ENCODE measurements around the gene FKBP15.
"Not testable (repeated sequence)": the region's sequence is repeated elsewhere in the genome, so short reads cannot be mapped to it uniquely, and the experiment has no call there.

Gene FKBP15

GRCh38 chr9:113154471-113154870 lies 66.6 kb downstream of the FKBP15 start:
- Histone ChIP-seq H3K27me3 (no peaks in the 10 kb centered on the region), H3K4me3 (no peak overlapping the region), H3K27ac (peak overlapping the region in 1 of 2 donors; percentile 26), H3K36me3 (peaks cover 13 to 27% (median 22%) of the 10 kb centered on the region in 3 donors), H3K9me3 (no peaks in the 10 kb centered on the region), H3K4me1 (peaks cover 0 to 28% (median 12%) of the 10 kb centered on the region in 4 donors)
- TF ChIP-seq CTCF (IDR thresholded peaks at IDR 0.05) = no peak
- peak in 1 of 2 donors; percentile 38 for DNase-seq
- intact Hi-C loops (cut with DNase I; ENCODE audit: low total_unique reads) = no loop called here

GRCh38 chr9:113153599-113153998 lies 67.5 kb downstream of the FKBP15 start:
- intact Hi-C loops (cut with DNase I; ENCODE audit: low total_unique reads) = no loop called here
- no peak overlapping the region for H3K27ac ChIP-seq
- no peak overlapping the region for H3K4me3 ChIP-seq
- no peaks in the 10 kb centered on the region for H3K27me3 ChIP-seq
- H3K36me3 ChIP-seq = peaks cover 9 to 19% (median 16%) of the 10 kb centered on the region in 3 donors
- H3K9me3 ChIP-seq = no peaks in the 10 kb centered on the region
- no peak for TF ChIP-seq CTCF (IDR thresholded peaks at IDR 0.05)
- peaks cover 0 to 28% (median 12%) of the 10 kb centered on the region in 4 donors for H3K4me1 ChIP-seq
- DNase-seq = no peak

- no peak for DNase-seq
- intact Hi-C loops (cut with DNase I; ENCODE audit: low total_unique reads) = no loop called here
- H3K9me3 ChIP-seq = no peaks in the 10 kb centered on the region
- peak overlapping the region; percentile 79 to 95 for H3K4me3 ChIP-seq
- no peaks in the 10 kb centered on the region for H3K27me3 ChIP-seq
- peaks cover 0 to 28% (median 12%) of the 10 kb centered on the region in 4 donors for H3K4me1 ChIP-seq
- no peak overlapping the region for H3K27ac ChIP-seq
- peaks cover under 1 to 10% (median 8%) of the 10 kb centered on the region in 3 donors for H3K36me3 ChIP-seq
- TF ChIP-seq CTCF (IDR thresholded peaks at IDR 0.05) = no peak
These were observed 68.4 kb downstream of the FKBP15 start for GRCh38 chr9:113152699-113153098.

GRCh38 chr9:113151696-113152630 lies 69.1 kb downstream of the FKBP15 start:
- peaks cover 0 to 2% (median under 1%) of the 10 kb centered on the region in 3 donors for H3K36me3 ChIP-seq
- H3K9me3 ChIP-seq = no peaks in the 10 kb centered on the region
- no peak for TF ChIP-seq CTCF (IDR thresholded peaks at IDR 0.05)
- H3K4me3 ChIP-seq = peak overlapping the region; percentile 79 to 95
- peaks cover 0 to 28% (median 12%) of the 10 kb centered on the region in 4 donors for H3K4me1 ChIP-seq
- H3K27ac ChIP-seq = peak overlapping the region; percentile 77 to 82
- peak in 1 of 2 donors; percentile 39 for DNase-seq
- H3K27me3 ChIP-seq = no peaks in the 10 kb centered on the region
- intact Hi-C loops (cut with DNase I; ENCODE audit: low total_unique reads) = no loop called here

- Histone ChIP-seq H3K27me3 (no peaks in the 10 kb centered on the region), H3K4me1 (peaks cover 0 to 23% (median 10%) of the 10 kb centered on the region in 4 donors), H3K36me3 (no peaks in the 10 kb centered on the region), H3K27ac (peak within 1 kb of the TSS; percentile 77 to 82), H3K4me3 (peak within 1 kb of the TSS; percentile 79 to 95), H3K9me3 (no peaks in the 10 kb centered on the region)
- TF ChIP-seq CTCF (IDR thresholded peaks at IDR 0.05) = peak; percentile 14 to 25
- peak; percentile 87 to 88 for DNase-seq
- intact Hi-C loops (cut with DNase I; ENCODE audit: low total_unique reads) = no loop called here
These were observed 70.1 kb downstream of the FKBP15 start, which contains the start of gene SLC31A2 for GRCh38 chr9:113150670-113151611. TSS of gene SLC31A2 (plus strand) at chr9:113151007. CDS start at chr9:113151075, 68 bp downstream.

- H3K9me3 ChIP-seq; H3K4me3 ChIP-seq; H3K27me3 ChIP-seq; DNase-seq; H3K36me3 ChIP-seq; H3K27ac ChIP-seq; intact Hi-C loops (cut with DNase I; ENCODE audit: low total_unique reads): not testable (repeated sequence)
- peaks cover 0 to 18% (median 8%) of the 10 kb centered on the region in 4 donors for H3K4me1 ChIP-seq
These were observed 71.5 kb downstream of the FKBP15 start for GRCh38 chr9:113149561-113149960.
